NCI-H446 (cell line): ENCODE results near the gene SFR1.
A peak's percentile ranks its signal among the peaks of the same experiment; 100 is the strongest.

Source experiments
- DNase-seq, 2 experiments: peaks; one replicate each; lab custom pipeline; 2025; lab: John Stamatoyannopoulos, UW

Gene SFR1

DNA sequence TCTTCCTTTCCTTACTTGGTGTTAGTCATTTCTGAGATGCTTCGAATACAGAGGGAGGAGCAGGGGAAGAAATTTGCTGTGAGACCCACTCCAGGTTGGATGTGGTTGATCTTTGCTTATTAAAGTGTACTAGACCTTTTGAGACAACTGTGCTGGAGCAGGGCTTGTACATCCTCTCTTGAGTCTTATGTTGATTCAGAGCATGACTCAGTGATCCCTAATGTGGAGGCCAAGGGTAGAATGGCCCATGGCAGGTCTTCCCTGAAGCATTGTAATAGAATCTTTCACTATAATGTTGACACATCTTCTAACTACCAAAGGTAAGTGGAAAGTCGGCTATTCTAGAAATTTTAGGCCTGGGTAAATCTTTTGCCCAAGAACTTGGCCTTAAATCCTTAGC is 17.0 kb upstream of the SFR1 start:
- no peak for DNase-seq

DNA sequence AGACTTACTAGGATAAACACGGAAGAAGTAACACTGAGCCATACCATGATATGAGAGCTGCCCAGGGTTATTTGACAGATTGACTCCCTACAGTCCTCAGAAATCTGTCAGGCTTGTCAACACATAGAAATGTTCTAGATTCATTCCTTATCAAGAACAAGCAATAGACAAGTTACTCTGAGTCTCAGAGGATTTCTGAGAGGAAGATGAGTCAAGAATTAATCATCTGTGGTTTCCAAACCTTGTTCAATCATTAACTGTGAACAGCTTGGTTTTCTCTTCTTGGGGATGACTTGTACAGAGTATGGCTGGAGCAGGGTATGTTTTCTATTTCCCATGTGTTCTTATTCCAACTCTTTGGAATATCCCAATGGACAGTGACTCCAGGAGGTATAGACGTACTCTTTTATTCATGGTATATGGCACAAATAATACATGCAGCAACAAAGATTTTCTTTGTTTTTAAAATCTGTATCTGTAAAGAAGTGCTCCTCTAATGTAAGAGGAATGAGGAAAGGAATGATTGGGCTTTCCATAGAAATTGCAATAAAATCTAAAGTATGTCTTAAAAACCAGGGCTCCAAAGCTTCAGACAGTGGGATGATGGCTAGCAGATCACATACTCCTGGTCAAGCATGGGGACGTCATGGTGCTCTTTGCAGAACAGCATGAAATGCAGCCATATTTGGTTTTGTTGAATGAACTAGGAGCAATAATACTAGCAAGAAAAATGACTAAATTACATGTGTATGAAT is 11.9 kb upstream of the SFR1 start:
- DNase-seq = no peak

DNA sequence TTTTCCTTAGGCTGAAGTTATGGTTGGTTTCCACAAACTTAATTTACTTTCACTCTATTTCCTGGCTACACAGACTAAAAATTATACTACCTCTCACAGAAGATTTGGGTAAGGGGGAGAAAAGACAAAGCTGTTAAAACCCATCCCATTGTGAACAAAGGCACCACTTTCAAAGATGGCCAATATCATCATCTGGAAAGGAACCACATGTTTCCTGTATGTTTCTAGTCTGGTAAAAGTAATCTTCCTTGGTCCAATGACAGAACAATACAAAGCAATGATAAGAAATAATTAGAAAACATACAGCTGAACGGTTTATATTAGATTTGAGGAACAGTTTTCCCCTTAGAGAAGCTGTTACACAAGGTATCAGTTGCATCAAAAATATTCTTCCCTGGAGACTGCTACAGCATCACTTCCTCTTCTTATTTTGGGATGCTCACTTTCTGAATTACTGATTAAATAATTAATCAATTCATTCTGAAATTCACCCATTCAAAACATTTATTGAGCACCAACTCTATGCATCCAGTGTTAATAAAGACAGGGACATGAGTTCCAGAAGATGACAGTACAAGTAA is 8.5 kb upstream of the SFR1 start:
- DNase-seq = no peak

DNA sequence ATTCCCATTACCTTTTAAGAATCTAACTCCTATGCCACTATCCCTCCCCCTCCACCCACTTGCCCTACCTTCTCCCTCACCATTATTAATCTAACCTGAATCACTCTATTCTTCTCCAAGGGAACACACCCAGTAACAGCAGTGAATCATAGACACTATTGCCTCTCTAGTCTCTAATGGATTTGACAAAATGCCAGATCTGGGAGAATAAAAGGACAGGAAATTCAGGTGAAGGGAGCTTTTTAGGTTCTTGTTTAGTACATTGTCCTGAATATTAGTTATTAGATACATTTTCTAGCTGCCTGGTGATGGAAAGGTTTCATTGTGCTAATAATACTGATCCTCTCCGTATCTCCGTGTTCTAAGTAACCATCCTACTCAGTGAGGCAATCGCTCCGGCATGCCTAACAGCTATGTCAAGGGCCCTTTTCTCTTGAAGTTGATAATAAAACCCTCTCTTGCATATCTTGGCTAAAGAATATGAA is 4.1 kb upstream of the SFR1 start:
- no peak for DNase-seq

DNA sequence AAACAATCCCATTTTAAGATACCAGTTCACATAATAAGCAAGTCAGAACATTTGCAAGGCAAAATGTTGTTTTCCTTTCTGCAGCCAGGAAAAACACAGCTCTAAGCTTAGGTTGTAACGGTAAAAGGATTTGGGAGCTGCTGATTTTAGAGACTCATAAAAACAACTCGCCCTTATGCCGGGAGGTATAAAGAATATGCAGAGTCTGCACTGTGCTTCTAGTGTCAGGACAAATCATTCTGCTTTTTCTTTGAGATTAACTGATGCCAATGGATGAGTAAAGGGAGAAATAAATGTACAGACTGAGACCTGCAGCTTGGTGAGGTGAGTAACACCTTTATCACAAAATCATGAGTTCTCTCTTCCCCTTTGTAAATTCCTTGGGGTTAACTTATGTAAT is 2.0 kb upstream of the SFR1 start:
- no peak for DNase-seq

DNA sequence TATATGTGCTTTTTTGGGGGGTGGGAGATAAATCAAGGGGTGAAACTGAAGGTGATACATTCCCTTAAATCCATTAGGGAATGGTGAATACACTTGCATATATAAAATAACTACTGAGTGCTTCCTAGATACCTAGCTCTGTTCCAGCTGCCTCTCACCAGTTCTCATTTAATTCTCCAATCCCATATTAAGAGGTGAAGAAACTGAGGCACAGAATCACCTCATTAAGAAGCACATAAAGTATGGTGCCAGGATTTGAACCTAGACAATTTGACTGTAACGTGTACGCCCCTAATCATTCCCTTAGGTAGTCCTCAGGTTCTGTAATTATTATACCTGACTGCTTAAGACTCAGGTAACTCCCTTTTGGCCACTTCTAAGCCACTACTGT is 1.5 kb upstream of the SFR1 start:
- DNase-seq = no peak

DNA sequence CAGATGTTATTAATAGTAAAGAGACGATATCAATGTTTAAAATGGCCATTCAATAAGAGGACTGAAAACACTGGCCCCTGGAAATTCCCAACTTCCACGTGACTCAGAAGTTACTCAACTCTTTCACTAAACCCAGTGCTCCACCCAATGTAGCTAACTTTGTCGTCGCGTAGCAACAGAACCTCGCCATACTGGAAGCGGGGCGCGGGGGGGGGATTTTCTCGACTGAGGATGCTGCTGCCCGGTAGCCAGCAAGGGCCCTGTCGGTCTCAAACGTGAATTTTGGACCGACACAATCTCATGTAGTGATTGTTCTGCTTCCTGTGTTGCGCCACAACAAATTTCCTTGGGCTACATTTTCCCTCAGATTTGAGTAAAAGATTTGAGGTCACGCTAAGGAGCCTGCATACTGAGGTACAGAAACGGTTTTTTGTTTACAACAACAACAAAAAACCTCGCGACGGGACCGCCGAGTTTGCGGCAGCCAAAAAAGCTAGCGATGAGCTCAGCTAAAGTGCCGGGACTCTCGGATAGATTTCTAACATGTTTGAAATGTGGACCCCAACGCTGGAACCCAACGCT is 977 bp upstream of the SFR1 start:
- peak; percentile 20 to 41 for DNase-seq

DNA sequence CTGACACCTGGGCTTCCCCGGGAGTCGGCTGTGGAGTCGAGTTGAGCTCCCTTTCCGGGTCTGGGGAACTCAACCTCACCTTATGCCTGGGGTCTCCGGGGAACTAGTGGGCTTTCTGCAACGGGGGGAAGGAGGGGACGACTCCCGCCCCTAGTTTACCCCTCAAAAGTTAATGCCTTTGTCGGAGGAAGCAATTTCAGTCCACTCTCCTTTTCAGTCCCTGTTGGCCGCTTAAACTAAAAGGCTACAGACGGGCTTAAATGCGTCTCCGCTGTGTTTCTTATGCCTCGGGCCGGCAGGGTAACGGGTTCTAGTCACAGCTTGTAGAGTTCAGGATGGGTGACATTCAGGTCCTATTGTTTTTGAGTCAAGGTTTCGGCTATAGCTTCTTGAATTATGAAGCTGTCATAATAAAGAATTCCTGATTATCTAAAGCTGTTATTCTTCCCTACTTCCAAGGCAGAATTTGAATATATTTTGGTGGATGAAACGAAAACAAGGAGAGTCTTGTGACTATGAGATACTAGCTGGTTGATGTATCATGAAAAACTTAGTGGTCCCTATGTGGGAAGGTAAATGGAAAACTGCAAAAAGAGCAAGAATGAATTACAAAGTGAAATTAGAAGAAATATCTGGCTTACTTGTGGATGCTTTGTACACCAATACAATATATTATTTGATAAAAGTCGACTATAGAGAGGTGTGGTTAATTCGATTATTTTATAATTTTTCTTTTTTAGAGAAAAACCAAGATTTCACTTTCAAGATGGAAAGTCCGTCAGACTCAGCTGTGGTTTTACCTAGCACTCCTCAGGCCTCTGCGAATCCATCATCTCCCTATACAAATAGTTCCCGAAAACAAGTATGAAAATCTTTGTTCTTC is 495 bp downstream of the SFR1 start:
- peak in 1 of 2 experiments; percentile 1 for DNase-seq

DNA sequence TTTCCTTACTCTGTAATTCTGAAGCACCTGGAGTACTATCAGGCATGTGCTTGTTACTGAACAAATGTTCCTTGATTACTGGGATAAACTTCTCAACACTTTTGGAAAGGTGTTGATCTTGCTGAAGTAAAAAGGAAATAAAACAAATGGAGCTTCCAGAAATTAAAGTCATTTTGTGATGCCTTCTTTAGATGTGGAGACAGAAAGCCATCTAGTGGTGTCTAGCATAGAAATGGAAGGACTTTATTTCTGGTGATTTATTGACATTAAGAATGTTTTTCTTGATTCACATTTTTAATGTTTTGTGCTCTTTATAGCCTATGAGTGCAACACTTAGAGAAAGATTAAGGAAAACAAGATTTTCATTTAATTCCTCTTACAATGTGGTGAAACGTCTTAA is 1.4 kb downstream of the SFR1 start:
- DNase-seq = no peak

DNA sequence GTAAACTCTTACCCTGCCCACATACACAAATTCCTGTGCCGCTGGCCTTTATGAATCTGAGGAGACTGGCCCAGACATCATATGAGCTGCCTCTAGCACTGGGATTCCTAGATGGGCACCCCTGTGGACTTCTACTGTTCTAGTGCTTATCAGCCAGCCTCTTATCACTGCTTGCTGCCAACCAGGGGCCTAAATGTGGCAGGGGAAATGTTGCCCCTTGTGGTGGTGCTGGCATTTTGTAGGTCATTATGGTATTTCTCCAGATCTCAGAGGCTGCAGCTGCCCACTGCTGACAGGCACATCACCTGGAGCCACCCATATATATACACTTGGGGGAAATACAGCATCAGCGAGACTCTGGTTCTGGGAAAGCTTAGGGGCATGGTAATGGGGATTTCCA is 5.4 kb downstream of the SFR1 start:
- no peak for DNase-seq

DNA sequence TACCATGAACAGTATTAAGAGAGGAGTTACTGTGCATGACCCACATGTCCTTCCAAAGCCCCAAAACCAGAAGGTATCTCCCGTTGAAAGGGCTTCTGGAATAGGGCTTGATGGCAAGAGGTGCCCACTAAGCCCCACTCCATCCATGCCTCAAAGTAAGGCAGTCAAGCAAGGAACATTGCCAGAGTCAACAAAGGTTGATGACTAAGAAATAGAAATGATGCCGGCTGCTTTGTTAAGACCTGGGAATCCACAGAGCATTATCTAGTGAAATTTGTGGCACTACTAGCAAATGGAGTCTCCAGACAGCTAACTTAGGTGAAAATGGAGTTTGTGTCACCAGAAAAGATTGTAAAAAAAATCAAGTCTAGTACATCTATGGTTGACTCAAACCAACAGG is 6.2 kb downstream of the SFR1 start:
- no peak for DNase-seq

DNA sequence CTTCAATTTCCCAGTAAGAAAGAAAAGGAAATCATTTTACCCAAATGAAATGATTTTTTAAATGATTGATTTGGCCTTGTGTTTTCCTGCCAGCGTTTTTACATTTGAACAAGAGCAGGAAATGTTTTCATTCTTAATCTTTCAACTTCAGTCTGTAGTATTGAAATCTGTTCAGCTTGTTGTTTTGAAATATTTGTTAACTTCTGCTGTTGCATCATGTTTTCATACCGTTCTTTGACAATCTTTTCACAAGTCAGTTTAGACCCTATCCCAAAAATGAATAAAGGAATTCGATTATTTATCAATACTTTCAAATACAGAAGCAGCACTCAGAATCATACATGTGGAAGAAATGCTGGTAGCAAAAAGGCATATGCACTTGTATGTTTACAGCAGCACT is 8.1 kb downstream of the SFR1 start:
- DNase-seq = no peak

DNA sequence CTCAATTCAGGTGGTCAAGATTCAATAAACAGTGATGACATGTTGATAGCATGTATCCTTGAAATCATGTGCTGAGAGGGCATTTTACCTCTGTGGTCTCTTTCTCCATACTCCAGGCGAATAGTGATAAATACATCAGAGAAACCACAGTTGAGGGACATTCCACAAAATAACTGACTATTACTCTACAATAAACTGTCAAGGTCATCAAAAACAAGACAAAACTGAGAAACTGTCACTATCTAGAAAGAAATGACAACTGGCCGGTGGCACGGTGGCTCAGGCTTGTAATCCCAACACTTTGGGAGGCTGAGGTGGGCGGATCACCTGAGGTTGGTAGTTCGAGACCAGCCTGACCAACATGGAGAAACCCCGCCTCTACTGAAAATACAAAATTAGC is 16.2 kb downstream of the SFR1 start:
- no peak for DNase-seq

DNA sequence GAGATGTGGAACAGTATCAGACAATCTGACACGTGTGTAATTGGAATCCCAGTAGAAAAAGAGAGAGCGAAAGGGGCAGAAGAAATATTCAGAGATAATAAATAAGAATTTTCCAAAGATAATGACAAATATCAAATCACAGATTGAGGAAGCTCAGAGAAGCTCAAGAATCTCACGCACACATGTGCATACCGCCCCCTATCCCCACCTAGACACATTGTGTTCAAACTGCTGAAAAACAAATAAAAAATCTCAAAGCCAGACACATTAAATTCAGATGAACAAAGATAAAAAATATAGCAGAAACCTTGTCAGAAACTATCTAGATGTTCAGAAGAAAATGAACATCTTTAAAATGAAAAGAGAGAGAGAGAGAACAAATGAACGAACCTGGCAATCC is 17.2 kb downstream of the SFR1 start:
- DNase-seq = no peak

DNA sequence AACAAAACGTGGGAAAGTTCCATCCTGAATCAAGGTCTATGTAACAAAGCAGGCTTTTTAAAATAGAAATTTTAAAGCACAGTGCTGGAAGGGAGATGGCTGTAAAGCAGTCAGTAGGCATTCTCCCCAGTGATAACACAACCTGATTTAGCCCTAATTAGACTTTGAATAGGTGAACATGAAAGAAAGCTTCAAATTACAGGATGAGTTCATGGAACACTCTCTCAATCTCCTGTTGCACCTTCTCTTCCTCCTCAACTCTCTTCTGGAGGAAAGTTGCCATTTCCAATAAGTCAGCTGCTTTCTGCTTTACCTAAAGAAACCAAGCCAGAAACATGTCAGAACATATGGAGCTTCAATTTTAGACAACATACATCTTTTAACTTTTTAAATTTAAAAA is 20.1 kb downstream of the SFR1 start:
- DNase-seq = no peak

DNA sequence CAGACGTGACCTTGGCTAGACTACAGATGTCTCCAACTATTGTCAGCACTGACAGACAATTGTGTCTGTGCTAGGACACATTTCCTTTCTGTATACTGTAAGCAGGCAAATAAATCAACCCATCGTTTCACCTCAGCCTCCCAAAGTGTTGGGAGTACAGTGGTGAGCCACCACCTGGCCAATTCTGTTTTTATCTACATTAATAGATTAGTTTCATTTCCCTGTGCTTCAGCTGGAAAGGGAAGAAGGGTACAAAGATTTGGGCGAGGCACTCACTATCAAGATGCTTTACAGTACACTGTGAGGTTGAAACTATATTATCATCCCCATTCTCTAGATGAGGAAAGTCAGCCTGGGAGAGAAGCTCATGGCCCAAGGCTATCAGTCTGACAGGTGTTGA is 21.9 kb downstream of the SFR1 start:
- DNase-seq = no peak

DNA sequence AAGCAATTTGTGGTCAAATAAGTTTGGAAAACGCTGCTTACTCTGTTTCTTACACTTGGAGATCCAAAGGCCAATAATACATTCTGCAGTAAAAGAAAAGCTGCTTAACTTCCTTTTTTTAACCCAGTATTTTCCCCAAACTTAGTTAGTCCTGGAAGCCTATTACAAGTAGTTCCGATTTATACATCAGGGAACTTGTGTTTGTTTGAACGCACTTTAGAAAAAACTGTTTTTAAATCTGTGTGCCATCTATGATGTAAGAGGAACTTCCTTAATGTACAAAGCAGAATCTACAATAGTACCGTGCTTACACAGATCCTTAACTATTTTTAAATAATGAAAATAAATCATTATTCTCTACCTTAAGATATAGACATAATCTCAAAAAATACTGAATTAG is 23.0 kb downstream of the SFR1 start:
- no peak for DNase-seq

DNA sequence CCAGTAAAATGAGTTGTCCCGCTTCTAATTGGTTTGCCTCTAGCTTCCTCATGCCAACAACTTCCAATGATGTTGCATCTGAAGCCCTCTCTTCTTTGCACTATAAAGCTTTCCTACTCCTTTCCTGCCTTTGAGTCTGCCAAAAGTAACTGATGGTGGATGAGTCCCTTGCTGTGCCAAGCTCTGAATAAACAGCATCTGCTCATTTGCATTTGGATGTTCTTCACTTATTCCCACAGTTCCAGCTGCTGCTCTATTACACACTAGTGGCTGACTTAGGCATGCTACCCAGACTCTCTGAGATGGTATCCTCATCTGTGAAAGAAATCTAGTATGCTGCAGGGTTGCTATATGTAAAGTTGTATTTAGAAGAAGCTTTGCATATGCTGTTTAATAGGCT is 24.9 kb downstream of the SFR1 start:
- peak; percentile 65 to 85 for DNase-seq

DNA sequence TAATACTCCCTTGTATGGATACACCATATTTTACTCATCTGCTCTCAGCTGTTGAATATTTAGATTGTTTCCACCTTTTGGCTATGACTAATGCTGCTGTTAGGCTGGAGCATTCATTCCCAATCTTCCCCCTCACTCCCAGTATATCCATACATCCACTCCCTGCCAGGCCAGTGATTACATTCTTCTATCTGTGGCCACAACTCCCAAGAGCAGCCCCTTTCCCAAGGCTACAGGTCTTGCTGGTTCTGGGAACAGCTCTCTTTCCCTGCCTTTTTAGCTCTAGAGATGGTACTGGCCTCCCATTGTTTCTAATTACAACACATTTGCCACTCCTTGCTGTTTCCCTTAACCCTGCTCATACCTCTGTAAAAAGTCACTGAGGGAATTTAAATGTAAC is 28.2 kb downstream of the SFR1 start:
- DNase-seq = no peak

DNA sequence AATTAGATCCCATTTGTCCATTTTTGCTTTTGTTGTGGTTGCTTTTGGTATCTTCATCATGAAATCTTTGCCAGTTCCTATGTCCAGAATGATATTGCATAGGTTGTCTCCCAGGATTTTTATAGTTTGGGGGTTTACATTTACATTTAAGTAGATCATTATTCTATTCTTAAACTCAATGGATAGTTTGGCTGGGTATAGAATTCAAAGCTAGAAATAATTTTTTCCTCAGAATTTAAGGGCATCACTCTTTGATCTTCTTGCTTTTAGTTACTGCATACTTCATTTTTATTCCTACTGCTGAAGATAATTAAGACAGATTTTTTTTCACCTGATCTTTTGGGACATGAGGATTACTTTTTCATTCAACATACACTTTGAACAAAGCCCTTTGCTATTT is 29.8 kb downstream of the SFR1 start:
- no peak for DNase-seq

DNA sequence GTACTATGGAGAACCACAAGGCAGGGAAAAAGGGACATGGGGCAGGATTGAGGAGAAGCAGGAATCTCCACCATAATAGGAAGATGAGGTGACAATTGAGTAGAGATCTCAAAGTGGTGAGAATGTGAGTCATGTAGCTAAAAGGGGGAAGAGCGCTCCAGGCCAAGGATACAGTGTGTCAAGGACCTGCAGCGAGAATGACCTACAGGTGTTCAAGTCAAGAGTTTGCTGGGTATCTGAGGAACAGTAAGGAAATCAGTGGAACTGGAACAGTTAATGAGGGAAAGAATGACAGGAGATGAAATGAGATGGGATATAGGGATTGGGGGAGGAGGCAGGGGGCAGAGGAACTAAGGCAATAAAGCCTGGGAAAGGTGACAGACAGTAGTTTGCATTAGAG is 33.6 kb downstream of the SFR1 start:
- DNase-seq = no peak

DNA sequence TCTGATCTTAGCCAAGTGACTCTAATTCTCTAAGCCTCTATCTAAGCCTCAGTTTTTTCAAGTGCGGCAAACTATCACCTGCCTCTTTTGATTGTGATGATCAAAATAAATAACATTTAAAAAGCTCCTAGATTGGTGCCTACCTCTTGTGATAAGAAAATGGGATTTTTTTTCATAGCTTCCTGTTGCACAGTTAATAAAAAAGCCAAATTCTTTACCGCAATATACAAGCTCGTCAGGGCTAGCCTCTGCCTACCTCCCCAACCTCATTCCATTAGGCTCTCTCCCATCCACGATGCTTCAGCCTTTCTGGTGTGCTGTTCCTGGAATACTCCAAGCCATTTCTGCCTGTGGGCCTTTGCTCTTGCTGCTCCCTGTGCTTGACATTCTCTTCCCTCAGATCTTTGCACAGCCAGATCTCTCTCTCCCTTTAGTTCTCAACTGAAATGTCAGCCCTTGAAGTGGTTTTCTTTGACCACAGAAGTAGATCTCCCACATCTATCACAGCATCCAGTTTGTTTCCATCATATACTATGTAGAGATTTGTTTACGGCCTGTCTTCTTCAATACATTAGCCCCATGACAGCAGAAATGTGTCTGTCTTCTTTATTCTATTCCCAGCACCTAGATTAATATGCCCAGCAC is 48.8 kb downstream of the SFR1 start:
- no peak for DNase-seq
